H1 (cell line): ENCODE measurements around the gene CLIC1. TPM values are rescaled to one million over a fixed set of nuclear protein-coding genes. Genes with fewer than 3 reads are reported as not detected.

Experiments used
- CTCF ChIA-PET: fragments of 300-600 bp; sonication (Branson Sonifier 250); formaldehyde crosslinking; loops from one replicate; lab custom pipeline; 2021; ENCODE audit not compliant: partially characterized antibody; lab: Charles Lee
- POLR2A ChIA-PET: fragments of 300-600 bp; sonication (Branson Sonifier 250); formaldehyde crosslinking; loops from one replicate; lab custom pipeline; 2021; ENCODE audit warnings: inconsistent platforms; ENCODE audit not compliant: partially characterized antibody; lab: Charles Lee
- DNase-seq, 2 experiments: peaks; one replicate each; pipeline versions ENCODE4 v3.0.0 to v3.0.0-alpha.2; 2010 to 2022; ENCODE audit warnings: low spot score in 2 of 2, low read depth in 1 of 2, mixed read lengths in 1 of 2
- FAIRE-seq: peaks from 2 replicates; lab custom pipeline; 2011; peaks lifted over from hg19 to GRCh38; lab: Jason Lieb, UNC
- H2AFZ ChIP-seq: 2 replicates; pipeline ENCODE4 v1.8.1; 2012; ENCODE audit warnings: low read length, inconsistent platforms
- H2AK5ac ChIP-seq: 2 replicates; pipeline ENCODE4 v1.6.1; 2013; ENCODE audit warnings: low read depth, low read length
- H2BK120ac ChIP-seq: replicated peaks from 2 replicates; pipeline ENCODE3; 2013; ENCODE audit warnings: low read depth, low read length, inconsistent platforms
- H2BK12ac ChIP-seq: 2 replicates; pipeline ENCODE4 v1.6.1; 2013; ENCODE audit warnings: low read depth, low read length
- H2BK15ac ChIP-seq: 2 replicates; pipeline ENCODE4 v1.6.1; 2013; ENCODE audit warnings: low read length
- H2BK20ac ChIP-seq: 2 replicates; pipeline ENCODE4 v1.6.1; 2013; ENCODE audit warnings: low read length
- H2BK5ac ChIP-seq: 2 replicates; pipeline ENCODE4 v1.6.1; 2013; ENCODE audit warnings: low read depth, low read length
- H3K14ac ChIP-seq: 2 replicates; pipeline ENCODE4 v1.6.1; 2013; ENCODE audit warnings: inconsistent platforms; ENCODE audit not compliant: insufficient read length
- H3K18ac ChIP-seq: 2 replicates; pipeline ENCODE4 v1.6.1; 2013; ENCODE audit warnings: low read length; ENCODE audit errors: extremely low read depth
- H3K23ac ChIP-seq: 2 replicates; pipeline ENCODE4 v1.6.1; 2013; ENCODE audit warnings: inconsistent platforms; ENCODE audit not compliant: insufficient read length
- H3K23me2 ChIP-seq: 2 replicates; pipeline ENCODE4 v1.6.1; 2013; ENCODE audit warnings: low read depth, low read length
- H3K27ac ChIP-seq: 2 replicates; pipeline ENCODE4 v1.6.1; 2011; ENCODE audit warnings: low read depth, low read length, inconsistent platforms
- H3K27me3 ChIP-seq, 4 experiments: replicated peaks in 1 of 4; 1 replicate in 1 of 4; 2 replicates in 3 of 4; pipeline versions ENCODE4 v1.6.1 to v1.8.1; 2011 to 2013; ENCODE audit warnings: low read length in 3 of 4, mild to moderate bottlenecking in 3 of 4, inconsistent platforms in 2 of 4, mixed read lengths in 2 of 4, moderate library complexity in 1 of 4; ENCODE audit not compliant: control insufficient read depth in 3 of 4, insufficient read depth in 3 of 4; ENCODE audit errors: extremely low read depth in 1 of 4
- H3K36me3 ChIP-seq, 4 experiments: 2 replicates each; pipeline versions ENCODE4 v1.6.1 to v1.8.1; 2011 to 2013; ENCODE audit warnings: mild to moderate bottlenecking in 4 of 4, low read length in 3 of 4, moderate library complexity in 2 of 4, control low read depth in 1 of 4, inconsistent platforms in 1 of 4; ENCODE audit not compliant: insufficient read depth in 4 of 4, control insufficient read depth in 2 of 4
- H3K4ac ChIP-seq: replicated peaks from 2 replicates; pipeline ENCODE3; 2013; ENCODE audit warnings: low read length, low read depth, mixed read lengths, inconsistent platforms; ENCODE audit not compliant: insufficient read length
- H3K4me1 ChIP-seq, 4 experiments: replicated peaks in 1 of 4; 1 replicate in 1 of 4; 2 replicates in 3 of 4; pipeline versions ENCODE4 v1.6.1 to v1.8.1; 2011 to 2013; ENCODE audit warnings: low read length in 3 of 4, inconsistent platforms in 2 of 4, mixed read lengths in 1 of 4; ENCODE audit not compliant: insufficient read depth in 4 of 4, control insufficient read depth in 3 of 4
- H3K4me2 ChIP-seq, 2 experiments: 2 replicates each; pipeline versions ENCODE4 v1.6.1 to v1.8.1; 2011 to 2013; ENCODE audit warnings: low read depth in 2 of 2, low read length in 2 of 2, control low read depth in 1 of 2, inconsistent platforms in 1 of 2, mild to moderate bottlenecking in 1 of 2; ENCODE audit not compliant: insufficient read depth in 1 of 2
- H3K4me3 ChIP-seq, 4 experiments: fragments of 200-600, 300-600 bp in 1 of 4; sonication (generic), shearing (Covaris generic), sonication (Bioruptor Twin) in 1 of 4; 2 replicates each; pipeline versions ENCODE4 v1.5.1 to v1.8.1; 2011 to 2016; ENCODE audit warnings: low read length in 4 of 4, low read depth in 3 of 4, control low read depth in 2 of 4, inconsistent platforms in 2 of 4, mild to moderate bottlenecking in 2 of 4, mixed read lengths in 1 of 4, moderate library complexity in 1 of 4; ENCODE audit not compliant: insufficient read depth in 2 of 4; ENCODE audit errors: extremely low read depth in 1 of 4
- H3K56ac ChIP-seq: replicated peaks from 2 replicates; pipeline ENCODE3; 2013; ENCODE audit warnings: low read depth, mild to moderate bottlenecking, mixed read lengths, low read length, inconsistent platforms; ENCODE audit not compliant: insufficient read length
- H3K79me1 ChIP-seq: 2 replicates; pipeline ENCODE4 v1.6.1; 2013; ENCODE audit warnings: low read depth, low read length, control low read depth
- H3K79me2 ChIP-seq, 2 experiments: 2 replicates each; pipeline versions ENCODE4 v1.6.1 to v1.8.1; 2012 to 2013; ENCODE audit warnings: low read length in 2 of 2, mild to moderate bottlenecking in 2 of 2, inconsistent platforms in 1 of 2; ENCODE audit not compliant: insufficient read depth in 2 of 2, control insufficient read depth in 1 of 2
- H3K9ac ChIP-seq, 4 experiments: replicated peaks in 1 of 4; 1 replicate in 1 of 4; 2 replicates in 3 of 4; pipeline versions ENCODE4 v1.6.1 to v1.8.1; 2011 to 2013; ENCODE audit warnings: low read depth in 3 of 4, low read length in 3 of 4, control low read depth in 2 of 4, mild to moderate bottlenecking in 2 of 4, moderate library complexity in 2 of 4, inconsistent platforms in 1 of 4; ENCODE audit errors: extremely low read depth in 1 of 4
- H3K9me3 ChIP-seq, 2 experiments: 2 replicates each; pipeline versions ENCODE4 v1.6.1 to v1.8.1; 2012 to 2013; ENCODE audit warnings: mild to moderate bottlenecking in 2 of 2, moderate library complexity in 2 of 2, control low read depth in 1 of 2, inconsistent platforms in 1 of 2, low read depth in 1 of 2, low read length in 1 of 2, mixed read lengths in 1 of 2; ENCODE audit not compliant: insufficient read depth in 2 of 2
- H4K20me1 ChIP-seq, 2 experiments: replicated peaks in 1 of 2; 2 replicates each; pipeline versions ENCODE3 to v1.8.1; 2011 to 2013; ENCODE audit warnings: inconsistent platforms in 2 of 2, low read length in 2 of 2, mild to moderate bottlenecking in 1 of 2; ENCODE audit not compliant: insufficient read depth in 2 of 2, control insufficient read depth in 1 of 2
- H4K5ac ChIP-seq: 2 replicates; pipeline ENCODE4 v1.6.1; 2013; ENCODE audit warnings: low read length, low read depth, mixed read lengths, inconsistent platforms; ENCODE audit not compliant: insufficient read length
- H4K8ac ChIP-seq: 2 replicates; pipeline ENCODE4 v1.8.0; 2013; ENCODE audit warnings: mild to moderate bottlenecking, moderate library complexity, low read length, inconsistent platforms; ENCODE audit not compliant: insufficient read depth; ENCODE audit errors: extremely low read depth
- H4K91ac ChIP-seq: replicated peaks from 2 replicates; pipeline ENCODE3; 2013; ENCODE audit warnings: low read length, mixed read lengths, inconsistent platforms; ENCODE audit not compliant: insufficient read length
- ATF3 ChIP-seq: IDR thresholded peaks from 2 replicates; pipeline ENCODE4 v1.6.1; 2011; ENCODE audit warnings: low read depth, mild to moderate bottlenecking, low read length; ENCODE audit not compliant: insufficient read depth
- RAD21 ChIP-seq, 2 experiments: IDR thresholded peaks in 1 of 2; conservative IDR thresholded peaks in 1 of 2; 2 replicates each; pipeline ENCODE4 v1.6.1; 2011; ENCODE audit warnings: low read depth in 2 of 2, low read length in 2 of 2, improper control_type of control experiment in 1 of 2, inconsistent platforms in 1 of 2, mild to moderate bottlenecking in 1 of 2, moderate library complexity in 1 of 2
- WGBS, 2 experiments: shearing (Covaris generic) in 1 of 2; methylation state at CpG; one replicate each; pipeline versions ENCODE4 v1.1.6 to v1.1.7; 2013 to 2015; ENCODE audit warnings: low lambda C conversion rate in 2 of 2, mixed read lengths in 2 of 2, inconsistent platforms in 1 of 2, low coverage in 1 of 2, missing lambda C conversion rate in 1 of 2; ENCODE audit not compliant: insufficient replicate concordance in 2 of 2, insufficient coverage in 1 of 2, insufficient read length in 1 of 2; ENCODE audit errors: extremely low coverage in 1 of 2, missing lambda C conversion rate in 1 of 2; 5-methylcytosine and 5-hydroxymethylcytosine counted together
- polyA plus RNA-seq, 7 experiments: library from polyadenylated mRNA; depleted of rRNA in 3 of 7; stranded (reverse) in 5 of 7; unstranded in 2 of 7; fragments of >200 nt in 5 of 7; fragments of 200-250 nt in 2 of 7; gene quantifications; 1 replicate in 5 of 7; 2 replicates in 1 of 7; 4 replicates in 1 of 7; pipeline versions ENCODE4 v1.2.1 to v1.2.3, GENCODE V29; 2011 to 2013; ENCODE audit warnings: missing spikeins in 2 of 7, mixed read lengths in 2 of 7
- total RNA-seq: library from RNA; stranded (reverse); fragmentation: NEBNext Ultra II Directional; extraction: Animal tissue kit (Norgen Biotek cat#: 25700); gene quantifications from 2 replicates; pipeline ENCODE4 v1.2.1, GENCODE V29; 2021

The CLIC1 gene
- total and polyA plus RNA-seq, 2 of the 8 experiments (the other 6 are each of a cell fraction or from before 2014, with no cell fraction given): 250 to 277 TPM

DNA sequence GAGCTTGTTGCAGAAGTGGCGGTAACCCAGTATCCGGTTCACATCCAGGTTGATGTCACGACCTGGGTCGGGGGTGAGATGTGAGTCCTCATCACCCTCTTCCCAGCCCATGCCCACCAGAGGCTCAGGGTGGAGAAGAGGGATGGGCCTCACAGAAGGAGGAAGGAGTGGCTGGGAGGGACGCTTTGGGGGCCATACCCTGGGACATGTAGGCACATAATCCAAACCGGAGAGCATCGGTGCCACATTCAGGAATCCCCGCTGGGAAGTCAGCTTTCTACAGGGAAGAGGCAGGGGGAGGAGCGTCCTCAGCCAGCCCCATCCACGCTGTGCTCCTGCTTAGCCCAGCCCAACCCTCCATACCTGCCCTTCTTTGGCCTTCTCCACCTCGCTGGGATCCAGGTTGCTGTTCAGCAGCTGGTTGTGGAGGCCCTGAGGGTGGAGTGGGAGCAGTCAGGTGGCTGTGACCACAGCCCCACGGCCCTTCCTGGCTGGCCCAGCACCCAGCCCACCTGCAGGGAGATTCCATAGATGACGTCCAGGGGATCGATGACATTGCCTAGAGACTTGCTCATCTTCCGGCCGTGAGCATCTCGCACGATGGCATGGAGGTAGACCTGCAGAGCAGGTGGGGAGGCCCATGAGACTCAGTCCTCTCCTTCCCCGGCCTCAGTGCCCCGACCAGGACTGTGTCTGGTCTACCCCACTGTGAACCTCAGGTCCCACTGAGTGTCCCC lies 44.3 kb upstream of the CLIC1 start:
- Histone ChIP-seq H3K14ac (no peak overlapping the region), H3K27ac (no peak overlapping the region), H3K36me3 (peaks cover 33 to 72% (median 58%) of the 10 kb centered on the region in 4 experiments), H4K5ac (no peak overlapping the region), H3K4ac (no peak overlapping the region), H2AFZ (no peak overlapping the region), H2AK5ac (no peak overlapping the region), H2BK120ac (no peak overlapping the region), H3K4me1 (peaks cover 0 to 7% (median 3%) of the 10 kb centered on the region in 4 experiments; a peak in 3 of 7 replicates), H3K27me3 (no peaks in the 10 kb centered on the region; a peak in 1 of 7 replicates), H3K4me3 (no peak overlapping the region), H3K23ac (no peak overlapping the region), H2BK15ac (no peak overlapping the region), H3K4me2 (no peak overlapping the region), H3K79me1 (no peaks in the 10 kb centered on the region), H3K79me2 (no peaks in the 10 kb centered on the region), H4K91ac (no peak overlapping the region), H2BK5ac (no peak overlapping the region), H3K56ac (no peak overlapping the region), H4K20me1 (peaks cover 1 to 3% of the 10 kb centered on the region in 2 experiments), H3K18ac (no peak overlapping the region), H3K23me2 (0 out of 2 replicates have a peak, but pooled peaks cover 1% of the 10 kb centered on the region), H4K8ac (0 out of 2 replicates have a peak overlapping the region, but pooled peaks have one; percentile 15), H2BK20ac (no peak overlapping the region), H3K9ac (no peak overlapping the region), H3K9me3 (no peaks in the 10 kb centered on the region), H2BK12ac (no peak overlapping the region)
- POLR2A ChIA-PET: interaction anchor here (0.6 to 10.7 kb wide), 9 partner anchors 7 to 116 kb away, joined by 3 to 85 read pairs (median 3); partner anchors contain the start of genes GPANK1, HSPA1B and VARS1
- 95% methylated on average over 19 of the region's 20 CpGs; no CpG with 5 or more reads in 1 of the 2 experiments for WGBS, 2 experiments
- no peak for FAIRE-seq
- CTCF ChIA-PET: interaction anchor here (0.9 to 15.6 kb wide), 9 partner anchors 4 to 117 kb away, joined by 3 to 228 read pairs (median 4); partner anchors contain the start of genes EHMT2, VARS1 and VWA7
- DNase-seq: no peak
- TF ChIP-seq RAD21 (IDR thresholded peaks at IDR 0.05 in 1 of 2, conservative IDR thresholded peaks at IDR 0.05 in 1 of 2; ENCODE audit: low read depth in 2 of 2, low read length in 2 of 2) (no peak), ATF3 (no peak)
